Measurements from ENCODE around the gene TSPEAR.

The TSPEAR gene

GRCh38 chr21:44738621-44739020 is 27.2 kb upstream of the TSPEAR start:
- no peak for TF ChIP-seq CTCF (IDR thresholded peaks at IDR 0.05)

- no peak for TF ChIP-seq CTCF (IDR thresholded peaks at IDR 0.05)
These were observed 26.5 kb upstream of the TSPEAR start for GRCh38 chr21:44737706-44738354.

- no peak for TF ChIP-seq CTCF (IDR thresholded peaks at IDR 0.05)
These were observed 25.1 kb upstream of the TSPEAR start for GRCh38 chr21:44736291-44737004.

- no peak for TF ChIP-seq CTCF (IDR thresholded peaks at IDR 0.05)
These were observed 24.4 kb upstream of the TSPEAR start for GRCh38 chr21:44735821-44736220.

- TF ChIP-seq CTCF (IDR thresholded peaks at IDR 0.05) = no peak
These were observed 23.5 kb upstream of the TSPEAR start for GRCh38 chr21:44734841-44735240.

- no peak for TF ChIP-seq CTCF (IDR thresholded peaks at IDR 0.05)
These were observed 22.8 kb upstream of the TSPEAR start for GRCh38 chr21:44734026-44734745.

GRCh38 chr21:44732956-44733355 is 21.6 kb upstream of the TSPEAR start:
- TF ChIP-seq CTCF (IDR thresholded peaks at IDR 0.05) = no peak

Data from LNCAP (cell line).